PC-9 (cell line): ENCODE measurements around the gene ETS2. TPM values are rescaled to one million over a fixed set of nuclear protein-coding genes. Genes with fewer than 3 reads are reported as not detected.
A peak's percentile ranks its signal among the peaks of the same experiment; 100 is the strongest.

Experiments
- BruUV-seq: library from RNA; stranded (reverse); fragments of 400-500 nt; replicated peaks from 2 replicates; lab custom pipeline; 2021; lab: Mats Ljungman, UMichigan
- CTCF ChIA-PET: fragments of 300-600 bp; sonication (Branson Sonifier 250); formaldehyde crosslinking; loops from one replicate; lab custom pipeline; 2022; ENCODE audit warnings: antibody characterized with exemption; lab: Charles Lee
- POLR2A ChIA-PET: fragments of 300-600 bp; sonication (Branson Sonifier 250); formaldehyde crosslinking; loops from one replicate; lab custom pipeline; 2022; ENCODE audit warnings: antibody characterized with exemption; ENCODE audit not compliant: unreplicated experiment; lab: Charles Lee
- DNase-seq, 2 experiments: peaks; one replicate each; pipeline versions ENCODE4 v3.0.0 to v3.0.0-alpha.2; 2015 to 2022; ENCODE audit warnings: mixed read lengths in 1 of 2
- H2AFZ ChIP-seq: fragments of 200-600 bp; sonication (generic); 2 replicates; pipeline ENCODE4 v1.8.1; 2017; ENCODE audit warnings: antibody characterized with exemption
- H3F3A ChIP-seq: fragments of 200-600 bp; sonication (generic); 2 replicates; pipeline ENCODE4 v1.8.1; 2017; ENCODE audit warnings: antibody characterized with exemption, mild to moderate bottlenecking, low read depth; ENCODE audit not compliant: insufficient read depth
- H3K27ac ChIP-seq: fragments of 200-600 bp; sonication (generic); 2 replicates; pipeline ENCODE4 v1.6.1; 2016; ENCODE audit warnings: mixed run types
- H3K27me3 ChIP-seq: fragments of 200-600 bp; sonication (generic); 2 replicates; pipeline ENCODE4 v1.6.1; 2016; ENCODE audit warnings: low read depth, mixed run types; ENCODE audit not compliant: insufficient read depth
- H3K36me3 ChIP-seq: fragments of 200-600 bp; sonication (generic); 2 replicates; pipeline ENCODE4 v1.6.1; 2016; ENCODE audit warnings: low read depth, mixed run types
- H3K4me1 ChIP-seq: fragments of 200-600 bp; sonication (generic); replicated peaks from 2 replicates; pipeline ENCODE4 v1.6.1; 2016; ENCODE audit warnings: mixed run types; ENCODE audit not compliant: insufficient read depth
- H3K4me2 ChIP-seq: fragments of 200-600 bp; sonication (generic); 2 replicates; pipeline ENCODE4 v1.6.1; 2017; ENCODE audit warnings: mixed run types
- H3K4me3 ChIP-seq: fragments of 200-600 bp; sonication (generic); 2 replicates; pipeline ENCODE4 v1.6.1; 2016; ENCODE audit warnings: mixed run types
- H3K79me2 ChIP-seq: fragments of 200-600 bp; sonication (generic); 2 replicates; pipeline ENCODE4 v1.6.1; 2017; ENCODE audit warnings: low read depth, mixed run types
- H3K9me2 ChIP-seq: fragments of 200-600 bp; sonication (generic); 2 replicates; pipeline ENCODE4 v1.8.1; 2017; ENCODE audit warnings: mild to moderate bottlenecking; ENCODE audit not compliant: insufficient read depth
- H3K9me3 ChIP-seq: fragments of 200-600 bp; sonication (generic); 2 replicates; pipeline ENCODE4 v1.8.1; 2016; ENCODE audit warnings: low read depth; ENCODE audit not compliant: insufficient read depth
- H4K20me1 ChIP-seq: fragments of 200-600 bp; sonication (generic); 2 replicates; pipeline ENCODE4 v1.8.1; 2017; ENCODE audit not compliant: insufficient read depth
- EZH2 ChIP-seq: fragments of 200-600 bp; sonication (generic); IDR thresholded peaks from 2 replicates; pipeline ENCODE4 v1.8.0; 2017; ENCODE audit warnings: antibody characterized with exemption, low read depth
- intact Hi-C: fragments of 100-400 bp; cut with micrococcal nuclease; formaldehyde crosslinking; loops from one replicate; pipeline ENCODE4 v1.10.0; 2022; ENCODE audit not compliant: unreplicated experiment
- total RNA-seq: library from RNA; stranded (reverse); gene quantifications from 2 replicates; pipeline ENCODE4 v1.2.3, GENCODE V29; 2021
- TF ChIP-seq, protein P1 (sequence below): fragments of 200-600 bp; sonication (generic); conservative IDR thresholded peaks from 2 replicates; pipeline ENCODE4 v1.6.1; 2017; ENCODE audit warnings: mixed run types, antibody characterized with exemption, mild to moderate bottlenecking, moderate library complexity

ETS2 gene
- total RNA-seq, 1 experiment from 2014 or later, result 20.4 TPM

- no TSS peak for BruUV-seq
- Histone ChIP-seq H3K9me3 (peaks cover 6% of the 10 kb centered on the region), H4K20me1 (no peaks in the 10 kb centered on the region), H3K4me1 (peaks cover 7% of the 10 kb centered on the region), H2AFZ (no peak overlapping the region), H3K36me3 (no peaks in the 10 kb centered on the region), H3K9me2 (no peaks in the 10 kb centered on the region), H3K27me3 (no peaks in the 10 kb centered on the region), H3F3A (peaks cover 12% of the 10 kb centered on the region), H3K4me2 (0 out of 2 replicates have a peak overlapping the region, but pooled peaks have one; percentile 26), H3K27ac (peak overlapping the region; percentile 85), H3K4me3 (no peak overlapping the region), H3K79me2 (no peaks in the 10 kb centered on the region)
- DNase-seq, result no peak
- ChIA-PET POLR2A (no interaction called here), CTCF (no interaction called here)
- intact Hi-C loops, result no loop called here
- TF ChIP-seq EZH2, result no peak
- TF ChIP-seq, protein P1, sequence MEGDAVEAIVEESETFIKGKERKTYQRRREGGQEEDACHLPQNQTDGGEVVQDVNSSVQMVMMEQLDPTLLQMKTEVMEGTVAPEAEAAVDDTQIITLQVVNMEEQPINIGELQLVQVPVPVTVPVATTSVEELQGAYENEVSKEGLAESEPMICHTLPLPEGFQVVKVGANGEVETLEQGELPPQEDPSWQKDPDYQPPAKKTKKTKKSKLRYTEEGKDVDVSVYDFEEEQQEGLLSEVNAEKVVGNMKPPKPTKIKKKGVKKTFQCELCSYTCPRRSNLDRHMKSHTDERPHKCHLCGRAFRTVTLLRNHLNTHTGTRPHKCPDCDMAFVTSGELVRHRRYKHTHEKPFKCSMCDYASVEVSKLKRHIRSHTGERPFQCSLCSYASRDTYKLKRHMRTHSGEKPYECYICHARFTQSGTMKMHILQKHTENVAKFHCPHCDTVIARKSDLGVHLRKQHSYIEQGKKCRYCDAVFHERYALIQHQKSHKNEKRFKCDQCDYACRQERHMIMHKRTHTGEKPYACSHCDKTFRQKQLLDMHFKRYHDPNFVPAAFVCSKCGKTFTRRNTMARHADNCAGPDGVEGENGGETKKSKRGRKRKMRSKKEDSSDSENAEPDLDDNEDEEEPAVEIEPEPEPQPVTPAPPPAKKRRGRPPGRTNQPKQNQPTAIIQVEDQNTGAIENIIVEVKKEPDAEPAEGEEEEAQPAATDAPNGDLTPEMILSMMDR, result no peak
Measured at GRCh38 chr21:38780879-38781278, 24.9 kb upstream of the ETS2 start.

- no peaks in the 10 kb centered on the region for H3K27me3 ChIP-seq
- H3K79me2 ChIP-seq, result no peaks in the 10 kb centered on the region
- no peaks in the 10 kb centered on the region for H3K9me2 ChIP-seq
- intact Hi-C loops, result no loop called here
- peak in 1 of 2 experiments; percentile 63 for DNase-seq
- no peak overlapping the region for H3K4me2 ChIP-seq
- POLR2A ChIA-PET, result no interaction called here
- H3K4me1 ChIP-seq, result peaks cover 36% of the 10 kb centered on the region
- peaks cover 28% of the 10 kb centered on the region for H3F3A ChIP-seq
- CTCF ChIA-PET, result no interaction called here
- H4K20me1 ChIP-seq, result no peaks in the 10 kb centered on the region
- no peak overlapping the region for H3K4me3 ChIP-seq
- H2AFZ ChIP-seq, result no peak overlapping the region
- no peak overlapping the region for H3K27ac ChIP-seq
- H3K36me3 ChIP-seq, result no peaks in the 10 kb centered on the region
- H3K9me3 ChIP-seq, result no peaks in the 10 kb centered on the region; the same call in 1 of the 2 replicates
- TF ChIP-seq, protein P1, result no peak
- no peak for TF ChIP-seq EZH2
- no TSS peak for BruUV-seq
Measured at GRCh38 chr21:38784458-38785266, 21.1 kb upstream of the ETS2 start.

GRCh38 chr21:38785483-38785882, 20.2 kb upstream of the ETS2 start:
- Histone ChIP-seq H3K9me2 (no peaks in the 10 kb centered on the region), H3F3A (peaks cover 21% of the 10 kb centered on the region), H3K4me3 (no peak overlapping the region), H3K9me3 (no peaks in the 10 kb centered on the region; the same call in 1 of the 2 replicates), H2AFZ (no peak overlapping the region), H3K27me3 (no peaks in the 10 kb centered on the region), H4K20me1 (no peaks in the 10 kb centered on the region), H3K27ac (no peak overlapping the region), H3K4me1 (peaks cover 37% of the 10 kb centered on the region), H3K4me2 (no peak overlapping the region), H3K79me2 (no peaks in the 10 kb centered on the region), H3K36me3 (no peaks in the 10 kb centered on the region)
- ChIA-PET POLR2A (no interaction called here), CTCF (no interaction called here)
- no peak for TF ChIP-seq EZH2
- TF ChIP-seq, protein P1, result no peak
- BruUV-seq, result no TSS peak
- intact Hi-C loops, result no loop called here
- DNase-seq, result no peak
